Large intestine (tissue), 3 donors: ENCODE results near the gene MRGPRX2. TPM values are rescaled to one million over a fixed set of nuclear protein-coding genes. Genes with fewer than 3 reads are reported as not detected.
A peak's percentile ranks its signal among the peaks of the same experiment; 100 is the strongest.

ENCODE experiments used
- DNase-seq, 2 donors: peaks; one replicate each; pipeline versions ENCODE4 v3.0.0 to v3.0.0-alpha.2; 2013
- H3K27ac ChIP-seq: one replicate; pipeline ENCODE4 v1.5.1; 2013; ENCODE audit warnings: low read length
- H3K27me3 ChIP-seq: 2 replicates; pipeline ENCODE4 v1.6.1; 2013; ENCODE audit warnings: low read length; ENCODE audit not compliant: control insufficient read depth, insufficient read depth
- H3K36me3 ChIP-seq: 2 replicates; pipeline ENCODE4 v1.6.1; 2013; ENCODE audit warnings: low read length; ENCODE audit not compliant: control insufficient read depth, insufficient read depth
- H3K4me1 ChIP-seq: one replicate; pipeline ENCODE4 v1.6.1; 2013; ENCODE audit warnings: low read length; ENCODE audit not compliant: control insufficient read depth, insufficient read depth
- H3K4me3 ChIP-seq: one replicate; pipeline ENCODE4 v1.5.1; 2013; ENCODE audit warnings: low read length
- H3K9me3 ChIP-seq: one replicate; pipeline ENCODE4 v1.6.1; 2013; ENCODE audit warnings: mild to moderate bottlenecking, low read depth, low read length, moderate library complexity; ENCODE audit not compliant: control insufficient read depth
- WGBS: methylation state at CpG from one replicate; pipeline ENCODE4 v1.1.5; 2013; ENCODE audit warnings: low lambda C conversion rate; ENCODE audit not compliant: insufficient coverage; 5-methylcytosine and 5-hydroxymethylcytosine counted together
- polyA plus RNA-seq: library from polyadenylated mRNA; unstranded; fragments of 120-200 nt; gene quantifications from one replicate; pipeline ENCODE4 v1.2.1, GENCODE V29; 2013

MRGPRX2 gene
- polyA plus RNA-seq, 1 donor: not detected

DNA sequence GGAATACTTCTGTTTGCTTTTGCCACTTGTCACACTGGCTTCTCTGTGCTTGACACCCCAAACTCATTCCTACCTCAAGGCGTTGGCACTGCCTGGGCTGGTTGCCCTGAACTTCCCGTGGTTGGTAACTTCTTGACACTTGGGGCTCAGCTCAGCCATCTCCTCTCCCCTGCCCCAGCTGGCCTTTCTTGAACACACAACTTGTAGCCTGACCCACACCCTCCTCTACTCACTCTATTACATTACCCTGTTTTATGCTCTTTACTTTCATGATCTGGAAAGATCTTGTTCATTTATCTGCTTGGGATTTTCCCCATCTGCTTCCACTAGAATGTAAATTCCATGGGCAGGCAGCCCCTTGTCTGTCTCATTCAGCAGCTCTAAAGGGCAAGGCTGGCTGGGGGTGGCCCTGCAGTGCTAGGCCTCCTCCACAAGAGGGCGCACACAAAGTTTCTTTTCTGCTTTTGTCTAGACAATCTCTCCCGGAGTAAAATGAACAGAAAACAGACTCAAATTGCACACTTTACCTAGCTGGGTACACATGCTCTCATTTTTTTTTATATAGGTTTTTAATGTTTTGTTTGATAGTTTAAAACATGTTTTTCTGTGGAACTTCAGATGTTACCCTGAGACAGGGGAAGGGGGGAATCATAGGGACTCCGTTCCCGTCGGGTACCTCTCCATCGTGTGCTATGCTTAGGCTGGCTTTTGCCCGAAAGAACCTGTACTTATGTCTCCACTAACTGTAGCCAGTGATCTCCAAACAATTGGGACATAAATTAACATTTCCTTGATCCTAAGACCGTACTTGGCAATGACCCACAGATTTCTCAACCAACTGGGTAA is 16.4 kb upstream of the MRGPRX2 start:
- Histone ChIP-seq H3K9me3 (no peaks in the 10 kb centered on the region), H3K4me1 (no peaks in the 10 kb centered on the region), H3K36me3 (no peaks in the 10 kb centered on the region), H3K27me3 (no peaks in the 10 kb centered on the region), H3K4me3 (no peak overlapping the region), H3K27ac (no peak overlapping the region)
- 50% methylated on average over 2 of the region's 10 CpGs for WGBS
- peak; percentile 11 to 48 for DNase-seq

DNA sequence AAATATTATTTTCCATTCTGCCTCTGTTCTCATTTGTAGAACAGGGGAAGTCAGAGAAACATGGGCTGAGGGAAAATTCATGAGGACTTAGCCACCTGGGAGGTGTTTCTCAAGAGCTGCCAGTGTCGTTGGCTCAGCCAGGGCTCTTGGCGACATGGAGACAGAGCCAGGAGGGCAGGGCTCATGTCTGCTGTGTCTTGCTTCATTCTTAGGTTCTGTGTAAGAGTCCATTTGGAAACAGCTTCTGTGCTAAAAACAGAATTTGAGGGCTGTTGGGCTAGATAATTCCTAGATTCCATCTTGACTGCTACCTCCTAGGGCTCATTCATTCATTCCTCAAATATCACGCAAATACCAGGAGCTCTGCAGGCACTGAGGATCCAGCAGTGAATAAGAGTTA is 15.1 kb upstream of the MRGPRX2 start:
- no peak overlapping the region for H3K27ac ChIP-seq
- WGBS: no CpG with 5 or more reads among the region's 3 CpGs
- no peak overlapping the region for H3K4me3 ChIP-seq
- no peaks in the 10 kb centered on the region for H3K36me3 ChIP-seq
- H3K9me3 ChIP-seq: no peaks in the 10 kb centered on the region
- no peaks in the 10 kb centered on the region for H3K4me1 ChIP-seq
- no peak for DNase-seq
- H3K27me3 ChIP-seq: no peaks in the 10 kb centered on the region

DNA sequence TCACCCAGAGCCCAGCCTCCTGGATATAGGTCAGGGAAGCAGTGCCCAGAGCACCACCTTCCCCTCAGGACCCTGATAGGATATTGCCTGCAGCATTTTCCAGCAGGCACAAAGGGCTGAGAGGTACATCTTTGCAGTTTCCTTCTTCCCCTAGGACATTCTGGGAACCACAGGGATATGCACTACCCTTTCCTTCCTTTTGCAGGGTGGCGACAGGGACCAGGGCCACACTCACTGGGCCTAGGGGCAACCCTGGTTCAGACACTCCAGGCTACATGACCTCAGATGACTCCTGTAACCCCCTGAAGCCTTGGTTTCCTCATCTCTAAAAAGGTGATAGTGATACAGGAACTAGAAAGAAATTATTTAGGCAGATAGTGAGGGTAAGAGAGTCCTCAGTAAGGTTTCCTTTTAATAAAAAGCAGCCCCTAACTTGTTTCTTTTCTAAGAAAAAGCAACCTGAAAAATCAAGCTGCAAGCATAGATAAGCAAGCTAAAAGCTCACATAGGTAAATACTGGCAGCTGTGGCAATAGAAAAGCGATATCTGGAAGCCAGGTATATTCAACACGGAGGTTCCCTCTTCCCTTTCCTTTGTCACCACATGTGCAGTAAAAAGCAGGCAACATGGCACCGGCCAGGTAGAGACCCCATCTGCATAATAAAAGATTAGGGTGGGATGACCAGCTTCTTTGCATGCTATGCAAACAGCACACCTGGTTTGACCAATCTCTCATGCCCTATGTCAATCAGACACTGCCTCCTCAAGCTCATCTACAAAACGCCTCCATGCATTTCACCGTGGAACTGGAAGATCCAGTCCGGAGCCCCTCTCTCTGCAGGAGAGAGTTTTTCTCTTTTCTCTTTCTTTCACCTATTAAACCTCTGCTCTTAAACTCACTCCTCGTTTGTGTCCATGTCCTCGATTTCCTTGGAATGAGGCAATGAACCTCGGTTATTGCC is 13.2 kb upstream of the MRGPRX2 start:
- H3K27ac ChIP-seq: no peak overlapping the region
- 75% methylated on average over 2 of the region's 10 CpGs for whole genome bisulfite sequencing
- no peak overlapping the region for H3K4me3 ChIP-seq
- H3K9me3 ChIP-seq: peaks cover 6% of the 10 kb centered on the region
- no peaks in the 10 kb centered on the region for H3K36me3 ChIP-seq
- H3K27me3 ChIP-seq: no peaks in the 10 kb centered on the region
- H3K4me1 ChIP-seq: no peaks in the 10 kb centered on the region
- DNase-seq: peak in 1 of 2 donors; percentile 11

DNA sequence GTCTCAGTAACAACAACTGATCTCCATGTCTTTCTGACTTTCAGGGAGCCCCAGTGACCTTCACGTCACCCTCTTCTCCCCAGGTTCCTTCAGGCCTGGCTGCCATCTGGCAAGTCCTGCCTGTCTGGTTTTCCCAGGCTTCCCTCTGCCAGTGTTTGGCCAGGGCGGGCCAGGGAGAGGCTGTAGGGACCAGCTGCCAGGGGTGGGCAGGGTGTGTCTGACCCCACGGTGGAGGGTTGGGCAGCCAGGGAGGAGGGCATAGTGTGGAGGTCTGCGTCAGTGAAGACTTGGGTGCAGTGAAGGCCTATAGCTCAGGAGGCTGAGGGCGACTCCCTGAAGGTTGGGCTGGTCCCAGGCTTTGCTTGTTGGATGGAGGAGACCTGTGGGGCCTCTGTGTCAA is 11.9 kb upstream of the MRGPRX2 start:
- Histone ChIP-seq H3K9me3 (peaks cover 6% of the 10 kb centered on the region), H3K27ac (no peak overlapping the region), H3K4me1 (no peaks in the 10 kb centered on the region), H3K4me3 (no peak overlapping the region), H3K36me3 (no peaks in the 10 kb centered on the region), H3K27me3 (no peaks in the 10 kb centered on the region)
- DNase-seq: peak; percentile 15 to 57
- WGBS: no CpG with 5 or more reads among the region's 5 CpGs

DNA sequence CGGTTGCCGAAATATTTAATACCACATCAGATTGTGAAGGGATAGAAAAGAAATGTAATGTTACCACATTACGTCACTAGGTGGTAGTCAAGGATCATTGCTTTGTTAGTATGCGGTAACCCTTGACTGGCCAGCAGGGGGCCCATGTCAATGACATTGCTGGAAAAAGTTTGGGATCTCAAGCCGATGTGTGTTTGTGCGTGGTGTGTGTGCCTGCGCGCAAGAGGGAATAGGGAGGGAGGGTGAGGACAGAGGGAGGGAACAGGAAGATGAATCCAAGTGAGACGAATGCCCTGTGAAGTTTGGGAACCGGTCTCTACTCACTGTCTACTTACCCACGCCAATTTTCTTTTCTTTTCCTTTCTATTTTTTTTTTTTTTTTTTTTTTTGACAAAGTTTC is 10.7 kb upstream of the MRGPRX2 start:
- WGBS: 12% methylated on average over 5 of the region's 11 CpGs
- peak; percentile 73 to 74 for DNase-seq
- Histone ChIP-seq H3K27ac (no peak overlapping the region), H3K36me3 (no peaks in the 10 kb centered on the region), H3K4me3 (no peak overlapping the region), H3K4me1 (no peaks in the 10 kb centered on the region), H3K27me3 (no peaks in the 10 kb centered on the region), H3K9me3 (peaks cover 6% of the 10 kb centered on the region)

DNA sequence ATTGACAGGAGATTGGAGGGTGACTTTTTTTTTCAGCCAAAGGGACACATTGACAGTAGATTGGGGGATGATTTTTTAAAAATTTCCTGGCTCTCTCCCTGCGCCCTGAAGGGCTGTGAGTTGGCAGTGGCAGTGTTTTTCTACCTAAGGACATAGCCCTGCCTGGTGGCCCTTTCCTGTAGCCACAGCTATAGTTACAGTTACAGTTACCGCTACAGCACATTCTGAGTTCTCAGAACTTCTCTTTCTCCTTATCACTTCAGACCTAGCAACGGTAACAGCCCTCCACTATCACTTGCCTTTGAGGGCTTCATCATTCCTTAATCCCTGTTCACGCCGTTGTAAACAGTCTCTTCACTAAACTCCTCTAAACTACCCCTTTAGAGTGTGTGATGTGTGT is 684 bp downstream of the MRGPRX2 start:
- no peaks in the 10 kb centered on the region for H3K9me3 ChIP-seq

DNA sequence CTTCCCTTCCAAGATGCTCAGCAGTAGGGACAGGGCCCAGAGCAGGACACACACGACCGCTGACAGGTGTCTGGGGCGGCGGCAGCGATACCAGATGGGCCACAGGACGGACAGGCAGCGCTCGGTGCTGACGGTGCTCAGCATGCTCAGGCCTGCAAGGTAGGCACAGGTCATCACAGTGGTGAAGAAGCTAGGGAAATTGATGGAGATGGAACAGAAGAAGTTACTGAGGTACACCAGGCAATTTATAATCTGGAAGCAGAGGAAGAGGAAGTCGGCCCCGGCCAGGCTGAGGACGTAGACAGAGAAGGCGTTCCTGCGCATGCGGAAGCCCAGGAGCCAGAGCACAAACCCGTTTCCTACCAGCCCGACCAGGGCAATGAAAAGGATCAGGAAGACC is 4.6 kb downstream of the MRGPRX2 start:
- DNase-seq: no peak
- Histone ChIP-seq H3K4me3 (no peak overlapping the region), H3K9me3 (no peaks in the 10 kb centered on the region), H3K27ac (no peak overlapping the region), H3K36me3 (no peaks in the 10 kb centered on the region), H3K27me3 (peaks cover 17% of the 10 kb centered on the region), H3K4me1 (no peaks in the 10 kb centered on the region)
- no CpG with 5 or more reads among the region's 17 CpGs for WGBS

More for the DNA sequence above, 684 bp downstream of the MRGPRX2 start:
- H3K4me3 ChIP-seq: no peak overlapping the region
- no CpG with 5 or more reads among the region's 5 CpGs for WGBS
- peaks cover 17% of the 10 kb centered on the region for H3K27me3 ChIP-seq
- H3K36me3 ChIP-seq: no peaks in the 10 kb centered on the region
- no peaks in the 10 kb centered on the region for H3K4me1 ChIP-seq
- DNase-seq: no peak
- no peak overlapping the region for H3K27ac ChIP-seq

DNA sequence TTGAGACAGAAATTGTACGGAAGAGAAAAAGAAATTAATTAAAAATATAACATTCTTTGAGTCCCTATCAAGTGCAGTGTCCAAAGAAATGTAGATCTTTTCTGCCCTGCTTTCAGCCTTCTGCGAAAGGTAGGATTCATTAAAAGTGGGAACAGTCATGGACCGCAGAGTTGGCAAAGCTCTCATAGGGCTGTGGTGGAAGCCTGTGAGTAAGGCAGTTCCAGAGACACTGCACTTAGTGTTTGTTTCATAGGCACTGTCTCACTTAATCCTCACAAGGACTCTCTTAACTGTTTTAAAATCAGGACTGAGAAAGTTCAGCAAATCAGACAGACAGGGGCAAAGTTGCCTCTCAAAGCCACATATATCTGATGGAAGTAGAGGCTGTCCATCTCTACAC is 5.5 kb downstream of the MRGPRX2 start:
- H3K36me3 ChIP-seq: no peaks in the 10 kb centered on the region
- H3K4me3 ChIP-seq: no peak overlapping the region
- DNase-seq: no peak
- H3K9me3 ChIP-seq: no peaks in the 10 kb centered on the region
- H3K27me3 ChIP-seq: peaks cover 9% of the 10 kb centered on the region
- H3K4me1 ChIP-seq: no peaks in the 10 kb centered on the region
- 83% methylated on average over 2 of the region's 3 CpGs for WGBS
- H3K27ac ChIP-seq: no peak overlapping the region

DNA sequence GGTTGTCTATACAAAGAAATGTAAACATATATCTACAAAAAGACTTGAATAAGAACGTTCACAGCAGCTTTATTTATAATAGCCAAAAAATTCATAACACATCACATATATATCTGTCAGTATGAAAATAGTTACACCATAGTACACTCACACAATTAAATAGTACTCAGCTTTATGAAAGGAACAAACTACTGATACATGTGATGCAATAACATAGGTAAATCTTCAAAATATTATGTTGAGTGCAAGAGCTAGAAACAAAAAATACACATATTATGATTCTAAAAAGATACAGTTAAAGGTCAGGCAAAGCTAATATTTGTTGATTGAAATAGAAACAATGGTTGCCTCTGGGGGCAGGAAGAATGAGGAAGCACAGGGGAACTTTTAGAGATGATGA is 6.6 kb downstream of the MRGPRX2 start:
- peaks cover 5% of the 10 kb centered on the region for H3K27me3 ChIP-seq
- H3K4me3 ChIP-seq: no peak overlapping the region
- no peaks in the 10 kb centered on the region for H3K4me1 ChIP-seq
- no CpG with 5 or more reads among the region's 1 CpG for WGBS
- no peak for DNase-seq
- no peak overlapping the region for H3K27ac ChIP-seq
- no peaks in the 10 kb centered on the region for H3K9me3 ChIP-seq
- no peaks in the 10 kb centered on the region for H3K36me3 ChIP-seq

DNA sequence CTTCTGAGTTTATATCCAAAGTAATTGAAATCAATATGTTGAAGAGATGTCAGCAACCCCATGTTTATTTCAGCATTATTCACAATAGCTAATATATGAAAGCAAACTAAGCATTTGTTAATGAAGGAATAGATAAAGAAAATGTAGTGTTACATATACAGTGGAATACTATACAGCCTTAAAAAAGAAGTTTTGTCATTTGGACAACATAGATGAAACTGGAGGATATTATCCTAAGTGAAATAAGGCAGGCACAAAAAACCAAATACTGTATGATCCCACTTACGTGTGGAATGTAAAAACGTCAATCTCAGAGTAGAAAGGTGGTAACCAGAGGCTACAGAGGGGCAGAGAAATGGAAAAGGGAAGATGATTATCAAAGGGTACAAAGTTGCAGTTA is 10.2 kb downstream of the MRGPRX2 start:
- H3K4me1 ChIP-seq: no peaks in the 10 kb centered on the region
- no peak overlapping the region for H3K4me3 ChIP-seq
- H3K36me3 ChIP-seq: no peaks in the 10 kb centered on the region
- H3K27ac ChIP-seq: no peak overlapping the region
- no peak for DNase-seq
- WGBS: 92% methylated on average over 2 of the region's 2 CpGs
- peaks cover 4% of the 10 kb centered on the region for H3K27me3 ChIP-seq
- H3K9me3 ChIP-seq: no peaks in the 10 kb centered on the region
